Activated CD4-positive, alpha-beta T cell treated with anti-CD3 and anti-CD28 coated beads, Interleukin-2, amount 10 ng/mL, durations not matched to agents 7 days and 5 days (primary cell): ENCODE data around the gene ZNF500. TPM values are rescaled to one million over a fixed set of nuclear protein-coding genes. Genes with fewer than 3 reads are reported as not detected.
"Not testable (repeated sequence)": the region's sequence is repeated elsewhere in the genome, so short reads cannot be mapped to it uniquely, and the experiment has no call there.

Experiments used
- CTCF ChIA-PET: fragments of 350-600 bp; sonication (Branson Sonifier 250); formaldehyde crosslinking; loops from one replicate; lab custom pipeline; 2021; ENCODE audit warnings: antibody characterized with exemption; lab: Charles Lee
- POLR2A ChIA-PET: fragments of 350-600 bp; sonication (Branson Sonifier 250); formaldehyde crosslinking; loops from one replicate; lab custom pipeline; 2021; ENCODE audit warnings: antibody characterized with exemption; lab: Charles Lee
- DNase-seq: peaks from one replicate; pipeline ENCODE4 v3.0.0-alpha.2; 2020
- H3K27ac Mint-ChIP-seq: one replicate; pipeline ENCODE4 v1.8.0; 2021; ENCODE audit warnings: mild to moderate bottlenecking, moderate library complexity, mixed read lengths
- H3K27me3 Mint-ChIP-seq: one replicate; pipeline ENCODE4 v1.8.0; 2021; ENCODE audit warnings: mixed read lengths
- H3K36me3 Mint-ChIP-seq: one replicate; pipeline ENCODE4 v1.8.0; 2021; ENCODE audit warnings: low read depth, mixed read lengths
- H3K4me1 Mint-ChIP-seq: one replicate; pipeline ENCODE4 v1.8.0; 2021; ENCODE audit warnings: mixed read lengths
- H3K4me3 Mint-ChIP-seq: one replicate; pipeline ENCODE4 v1.8.0; 2021; ENCODE audit warnings: mild to moderate bottlenecking, moderate library complexity, mixed read lengths
- H3K9me3 Mint-ChIP-seq: one replicate; pipeline ENCODE4 v1.8.0; 2021; ENCODE audit warnings: mixed read lengths
- total RNA-seq, 2 experiments: library from RNA; stranded (reverse); gene quantifications; one replicate each; pipeline ENCODE4 v1.2.3, GENCODE V29; 2021

The ZNF500 gene
- total RNA-seq, 2 experiments from 2014 or later: 12.7 to 18.7 TPM

DNA sequence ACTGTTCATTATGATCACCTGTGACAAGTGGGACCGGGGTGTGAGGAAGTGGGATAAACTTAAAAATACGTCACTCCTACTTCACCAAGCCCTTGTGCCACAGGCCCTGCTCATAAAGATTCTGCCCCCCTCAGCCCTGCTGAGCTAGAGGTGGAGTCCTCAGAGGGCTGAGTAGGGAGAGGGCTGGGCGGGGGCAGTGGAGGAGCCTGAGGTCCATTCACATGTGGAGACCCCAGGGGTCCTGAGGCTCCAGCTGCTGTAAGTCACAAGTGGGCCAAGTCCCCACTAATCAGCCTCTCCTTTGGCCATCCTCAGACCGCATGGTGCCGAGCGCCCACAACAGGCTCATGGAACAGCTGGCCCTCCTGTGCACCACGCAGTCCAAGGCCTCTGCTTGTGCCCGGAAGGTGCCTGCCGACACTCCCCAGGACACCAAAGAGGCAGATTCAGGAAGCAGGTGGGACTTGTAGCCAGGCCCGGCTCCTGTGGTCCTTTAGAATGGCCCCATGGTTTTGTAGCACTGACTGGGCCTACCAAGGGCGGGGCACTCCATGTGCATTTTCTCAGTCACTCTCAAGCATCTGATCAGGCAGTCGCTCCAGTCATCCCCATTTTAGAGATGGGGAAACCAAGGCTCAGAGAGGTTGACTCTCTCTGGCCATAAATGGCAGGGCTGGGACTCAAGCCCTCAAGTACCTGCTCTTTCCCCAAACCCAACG lies 22.2 kb downstream of the ZNF500 start:
- Mint-ChIP-seq H3K27ac (no peak overlapping the region), H3K4me3 (no peak overlapping the region), H3K36me3 (no peaks in the 10 kb centered on the region), H3K9me3 (no peaks in the 10 kb centered on the region), H3K4me1 (peaks cover 11% of the 10 kb centered on the region), H3K27me3 (no peaks in the 10 kb centered on the region)
- ChIA-PET CTCF (no interaction called here), POLR2A (no interaction called here)
- DNase-seq: no peak

GRCh38 chr16:4743226-4743878 lies 23.6 kb downstream of the ZNF500 start:
- POLR2A ChIA-PET: no interaction called here
- H3K4me3 Mint-ChIP-seq: no peak overlapping the region
- DNase-seq: no peak
- no peaks in the 10 kb centered on the region for H3K9me3 Mint-ChIP-seq
- H3K4me1 Mint-ChIP-seq: peaks cover 11% of the 10 kb centered on the region
- H3K27ac Mint-ChIP-seq: no peak overlapping the region
- H3K27me3 Mint-ChIP-seq: no peaks in the 10 kb centered on the region
- no peaks in the 10 kb centered on the region for H3K36me3 Mint-ChIP-seq
- CTCF ChIA-PET: no interaction called here

- CTCF ChIA-PET: interaction anchor here (0.7 kb wide), 1 partner anchor 12 kb away, joined by 3 read pairs; no protein-coding TSS in a partner anchor
- H3K4me3 Mint-ChIP-seq, DNase-seq, POLR2A ChIA-PET, H3K27me3 Mint-ChIP-seq, H3K27ac Mint-ChIP-seq, H3K9me3 Mint-ChIP-seq, H3K36me3 Mint-ChIP-seq: not testable (repeated sequence)
- peaks cover 16% of the 10 kb centered on the region for H3K4me1 Mint-ChIP-seq
These were observed 28.6 kb downstream of the ZNF500 start for GRCh38 chr16:4738370-4738769.

DNA sequence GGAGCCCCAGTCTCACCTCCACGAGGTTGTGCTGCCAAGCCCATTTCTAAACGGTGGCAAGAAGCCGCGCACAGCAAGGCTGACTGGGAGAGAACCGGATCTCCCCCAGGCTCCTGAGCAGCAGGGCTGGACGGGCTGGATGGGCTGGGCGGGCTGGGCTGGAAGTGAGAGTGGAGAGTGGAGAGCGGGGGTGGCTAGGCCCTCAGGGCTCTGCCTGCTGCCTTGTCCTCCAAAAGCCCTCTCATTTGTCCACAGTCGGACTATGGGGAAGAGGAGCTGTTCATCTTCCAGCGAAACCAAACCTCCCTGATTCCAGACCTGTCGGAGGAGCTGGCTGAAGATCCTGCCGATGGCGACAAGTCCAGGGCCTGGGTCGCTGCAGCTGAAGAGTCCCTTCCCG lies 29.4 kb downstream of the ZNF500 start:
- no peak for DNase-seq
- Mint-ChIP-seq H3K36me3 (no peaks in the 10 kb centered on the region), H3K4me1 (peaks cover 17% of the 10 kb centered on the region), H3K4me3 (no peak overlapping the region), H3K9me3 (no peaks in the 10 kb centered on the region), H3K27me3 (no peaks in the 10 kb centered on the region), H3K27ac (no peak overlapping the region)
- ChIA-PET POLR2A (no interaction called here), CTCF (interaction anchor here (0.6 to 1.4 kb wide), 2 partner anchors 31 to 119 kb away, joined by 3 to 5 read pairs; no protein-coding TSS in a partner anchor)

- DNase-seq: no peak
- CTCF ChIA-PET: interaction anchor here (1.4 kb wide), 1 partner anchor 32 kb away, joined by 3 read pairs; no protein-coding TSS in a partner anchor
These were observed 30.4 kb downstream of the ZNF500 start for GRCh38 chr16:4736546-4736945.

DNA sequence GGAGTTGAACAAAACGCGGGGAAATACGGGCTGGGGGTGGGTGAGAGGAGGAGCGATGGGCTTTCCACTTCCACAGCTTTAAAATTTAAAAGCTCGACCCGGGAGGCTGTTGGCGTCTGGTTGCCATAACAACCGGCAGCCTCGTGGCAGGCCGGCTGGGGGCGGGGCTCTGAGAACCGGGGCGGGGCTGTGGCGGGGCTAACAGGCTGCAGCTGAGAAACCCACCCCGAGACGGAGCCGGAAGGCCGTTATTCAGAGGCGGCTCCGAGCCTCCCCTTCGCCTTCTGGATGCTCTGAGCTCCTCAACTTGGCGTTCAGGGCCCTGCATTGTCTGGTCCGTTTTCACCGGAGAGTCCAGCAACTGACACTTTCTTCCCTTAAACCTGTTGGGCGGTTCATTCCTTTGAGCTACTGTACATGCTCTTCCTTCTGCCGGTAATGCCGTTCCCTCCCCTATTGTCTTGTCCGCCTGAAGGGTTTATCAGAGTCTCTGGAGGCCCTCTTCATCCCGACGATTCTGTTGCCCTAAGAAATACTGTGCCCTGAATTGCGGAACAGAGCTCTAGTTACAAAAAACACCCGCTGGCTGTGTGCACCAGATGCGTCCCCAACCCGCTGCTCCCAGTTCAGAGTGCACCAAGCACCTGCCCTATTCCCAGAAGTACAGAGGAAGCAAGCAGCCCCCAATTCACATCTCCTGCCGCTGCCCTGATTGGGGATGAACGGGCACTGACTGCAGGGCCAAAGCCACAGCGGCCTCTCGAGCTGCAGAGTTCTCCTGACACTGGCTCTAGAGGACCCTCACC lies 32.0 kb downstream of the ZNF500 start:
- H3K4me3 Mint-ChIP-seq: peak overlapping the region; percentile 81
- no peaks in the 10 kb centered on the region for H3K9me3 Mint-ChIP-seq
- H3K4me1 Mint-ChIP-seq: peaks cover 17% of the 10 kb centered on the region
- peak overlapping the region; percentile 85 for H3K27ac Mint-ChIP-seq
- DNase-seq: peak; percentile 95
- H3K27me3 Mint-ChIP-seq: no peaks in the 10 kb centered on the region
- no peaks in the 10 kb centered on the region for H3K36me3 Mint-ChIP-seq
- ChIA-PET POLR2A (interaction anchor here (0.5 to 1.1 kb wide), 2 partner anchors 34 to 351 kb away, joined by 3 read pairs; no protein-coding TSS in a partner anchor), CTCF (interaction anchor here (0.7 to 1.7 kb wide), 16 partner anchors 11 to 481 kb away, joined by 3 to 7 read pairs (median 3); partner anchors contain the start of genes MGRN1 and NUDT16L1)

More at GRCh38 chr16:4736546-4736945, 30.4 kb downstream of the ZNF500 start:
- Mint-ChIP-seq H3K36me3 (no peaks in the 10 kb centered on the region), H3K4me1 (peaks cover 17% of the 10 kb centered on the region), H3K4me3 (no peak overlapping the region), H3K27me3 (no peaks in the 10 kb centered on the region), H3K27ac (no peak overlapping the region), H3K9me3 (no peaks in the 10 kb centered on the region)
- POLR2A ChIA-PET: no interaction called here

DNA sequence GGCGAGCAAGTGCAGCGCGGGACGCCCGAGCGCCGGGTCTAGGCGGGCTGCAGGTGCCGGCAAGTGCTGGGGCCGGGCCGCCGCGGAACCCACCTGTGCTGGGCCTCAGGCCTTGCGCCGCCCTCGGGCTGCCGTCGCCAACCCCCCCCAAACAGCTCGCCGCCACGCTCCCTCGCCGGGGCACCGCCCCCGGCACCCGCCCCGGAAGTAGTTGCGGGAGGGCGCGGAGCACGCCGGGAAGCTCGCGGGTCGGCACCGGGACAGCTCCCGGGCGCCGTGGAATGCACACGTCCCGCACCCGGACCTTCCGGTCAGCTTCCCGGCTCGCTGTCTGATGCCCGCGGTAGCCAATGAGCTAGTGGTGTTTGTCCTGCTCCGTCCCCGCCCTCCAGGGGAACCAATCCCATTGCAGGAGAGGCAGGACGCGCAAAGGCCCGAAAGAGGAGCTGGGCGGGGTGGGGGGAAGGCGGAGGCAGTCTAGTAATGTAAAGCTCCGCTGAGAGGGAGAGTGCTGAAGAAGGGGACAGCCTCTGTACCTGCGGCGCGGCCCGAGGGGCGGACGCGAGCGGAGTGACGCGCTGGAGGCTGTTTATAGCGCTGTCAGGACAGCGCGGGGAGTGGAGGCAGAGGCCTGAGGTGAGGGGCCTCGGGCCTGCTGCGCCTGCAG lies 32.8 kb downstream of the ZNF500 start, which contains the start of the genes ANKS3 and DNAAF8:
Gene ANKS3 (minus strand): TSS at position 209 of the 667 bp plus-strand sequence. CDS start 4,122 bp downstream, outside the sequence.
Gene DNAAF8 (plus strand): TSS at position 475 of the 667 bp plus-strand sequence. CDS start 1,978 bp downstream, outside the sequence.
- H3K9me3 Mint-ChIP-seq: no peaks in the 10 kb centered on the region
- POLR2A ChIA-PET: interaction anchor here (0.5 to 1.1 kb wide), 3 partner anchors 34 to 352 kb away, joined by 3 to 4 read pairs (median 3); no protein-coding TSS in a partner anchor

GRCh38 chr16:4733747-4734062 lies 33.3 kb downstream of the ZNF500 start:
- POLR2A ChIA-PET: interaction anchor here (0.6 kb wide), 1 partner anchor 69 kb away, joined by 4 read pairs; no protein-coding TSS in a partner anchor
- H3K36me3 Mint-ChIP-seq: peaks cover 2% of the 10 kb centered on the region
- H3K4me3 Mint-ChIP-seq: peak overlapping the region; percentile 81
- peak overlapping the region; percentile 76 for H3K27ac Mint-ChIP-seq
- H3K27me3 Mint-ChIP-seq: no peaks in the 10 kb centered on the region
- H3K4me1 Mint-ChIP-seq: peaks cover 17% of the 10 kb centered on the region
- CTCF ChIA-PET: interaction anchor here (0.6 to 1.7 kb wide), 9 partner anchors 10 to 228 kb away, joined by 3 to 7 read pairs (median 4); partner anchors contain the start of genes MGRN1 and NUDT16L1
- DNase-seq: no peak
- H3K9me3 Mint-ChIP-seq: no peaks in the 10 kb centered on the region

More for the DNA sequence above, 32.8 kb downstream of the ZNF500 start, which contains the start of the genes ANKS3 and DNAAF8:
- Mint-ChIP-seq H3K27me3 (no peaks in the 10 kb centered on the region), H3K4me3 (peak within 1 kb of the TSS; percentile 81), H3K36me3 (no peaks in the 10 kb centered on the region), H3K27ac (peak within 1 kb of the TSS; percentile 85), H3K4me1 (peaks cover 17% of the 10 kb centered on the region)
- CTCF ChIA-PET: interaction anchor here (0.7 to 1.7 kb wide), 15 partner anchors 10 to 481 kb away, joined by 3 to 7 read pairs (median 3); partner anchors contain the start of genes MGRN1 and NUDT16L1
- DNase-seq: peak; percentile 84

DNA sequence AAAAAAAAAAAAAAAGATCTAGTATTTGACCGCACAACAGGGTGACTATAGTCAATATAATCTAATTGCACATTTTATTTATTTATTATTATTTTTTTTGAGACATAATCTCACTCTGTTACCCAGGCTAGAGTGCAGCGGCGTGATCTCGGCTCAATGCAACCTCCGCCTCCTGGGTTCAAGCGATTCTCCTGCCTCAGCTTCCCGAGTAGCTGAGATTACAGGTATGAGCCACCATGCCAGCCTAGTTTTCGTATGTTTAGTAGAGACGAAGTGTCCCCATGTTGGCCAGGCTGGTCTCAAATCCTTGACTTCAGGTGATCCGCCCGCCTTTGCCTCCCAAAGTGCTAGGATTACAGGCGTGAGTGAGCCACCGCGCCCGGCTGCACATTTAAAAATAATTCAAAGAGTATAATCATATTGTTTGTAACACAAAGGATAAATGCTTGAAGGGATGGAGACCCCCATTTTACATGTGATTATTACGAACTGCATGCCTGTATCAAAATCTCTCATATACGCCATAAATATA lies 33.7 kb downstream of the ZNF500 start:
- Mint-ChIP-seq H3K9me3 (no peaks in the 10 kb centered on the region), H3K4me1 (peaks cover 17% of the 10 kb centered on the region), H3K36me3 (peaks cover 4% of the 10 kb centered on the region), H3K27ac (peak overlapping the region; percentile 76), H3K4me3 (peak overlapping the region; percentile 81), H3K27me3 (no peaks in the 10 kb centered on the region)
- POLR2A ChIA-PET: no interaction called here
- CTCF ChIA-PET: interaction anchor here (0.6 to 1.7 kb wide), 4 partner anchors 9 to 228 kb away, joined by 3 to 7 read pairs (median 5); partner anchors contain the start of gene NUDT16L1
- no peak for DNase-seq

- CTCF ChIA-PET: interaction anchor here (0.9 kb wide), 1 partner anchor 10 kb away, joined by 3 read pairs; no protein-coding TSS in a partner anchor
- Mint-ChIP-seq H3K4me1 (peaks cover 11% of the 10 kb centered on the region), H3K9me3 (no peaks in the 10 kb centered on the region), H3K27me3 (no peaks in the 10 kb centered on the region), H3K4me3 (no peak overlapping the region), H3K36me3 (peaks cover 4% of the 10 kb centered on the region), H3K27ac (no peak overlapping the region)
- DNase-seq: no peak
- POLR2A ChIA-PET: no interaction called here
These were observed 37.1 kb downstream of the ZNF500 start for GRCh38 chr16:4729876-4730275.

DNA sequence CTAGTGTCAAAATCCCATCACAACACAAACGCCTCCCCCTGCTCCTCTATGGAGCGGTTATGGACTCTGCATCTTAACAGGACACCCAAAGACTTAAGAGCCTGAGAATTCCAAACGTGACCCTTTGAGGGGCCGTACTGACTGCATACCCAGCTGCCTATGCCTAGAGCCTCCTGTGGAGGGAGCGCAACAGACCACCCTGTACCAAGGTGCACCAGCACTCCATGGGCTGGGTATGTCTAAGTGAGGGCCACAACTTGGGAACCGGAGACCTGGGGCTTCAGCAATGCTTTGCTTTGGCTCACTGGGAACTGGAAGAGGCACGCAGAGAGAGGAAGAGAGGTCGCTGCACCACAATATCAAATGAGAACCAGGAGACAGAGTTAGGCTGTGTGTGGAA lies 38.3 kb downstream of the ZNF500 start:
- Mint-ChIP-seq H3K27me3 (no peaks in the 10 kb centered on the region), H3K4me1 (peaks cover 8% of the 10 kb centered on the region), H3K27ac (peak overlapping the region; percentile 52), H3K9me3 (no peaks in the 10 kb centered on the region), H3K36me3 (peaks cover 4% of the 10 kb centered on the region), H3K4me3 (no peak overlapping the region)
- DNase-seq: no peak
- ChIA-PET CTCF (interaction anchor here (0.7 kb wide), 1 partner anchor 19 kb away, joined by 3 read pairs; no protein-coding TSS in a partner anchor), POLR2A (no interaction called here)
